Activated T-cell treated with anti-CD3 and anti-CD28 coated beads, Interleukin-2, amount 50 U/mL, for 24 hours (primary cell): Measurements from ENCODE around the gene NUDCD3.
"Not testable (repeated sequence)": the region's sequence is repeated elsewhere in the genome, so short reads cannot be mapped to it uniquely, and the experiment has no call there.

ENCODE experiments used
- DNase-seq: peaks from one replicate; pipeline ENCODE4 v3.0.0-alpha.2; 2020
- H3K27ac Mint-ChIP-seq: 2 replicates; pipeline ENCODE4 v1.8.0; 2020; ENCODE audit warnings: mild to moderate bottlenecking, mixed read lengths
- H3K27me3 Mint-ChIP-seq: 2 replicates; pipeline ENCODE4 v1.8.0; 2020; ENCODE audit warnings: mixed read lengths
- H3K36me3 Mint-ChIP-seq: 2 replicates; pipeline ENCODE4 v1.8.0; 2020; ENCODE audit warnings: low read depth, mixed read lengths
- H3K4me1 Mint-ChIP-seq: 2 replicates; pipeline ENCODE4 v1.8.0; 2020; ENCODE audit warnings: low read depth, mixed read lengths
- H3K4me3 Mint-ChIP-seq: 2 replicates; pipeline ENCODE4 v1.8.0; 2020; ENCODE audit warnings: mild to moderate bottlenecking, moderate library complexity, mixed read lengths
- H3K9me3 Mint-ChIP-seq: 2 replicates; pipeline ENCODE4 v1.8.0; 2020; ENCODE audit warnings: mixed read lengths

The NUDCD3 gene

GRCh38 chr7:44524811-44525388 lies 34.4 kb upstream of the NUDCD3 start:
- Mint-ChIP-seq H3K27ac (no peak overlapping the region), H3K27me3 (peaks cover 5% of the 10 kb centered on the region), H3K9me3 (peaks cover 7% of the 10 kb centered on the region), H3K4me3 (no peak overlapping the region), H3K4me1 (no peaks in the 10 kb centered on the region), H3K36me3 (peaks cover 4% of the 10 kb centered on the region)
- DNase-seq = no peak

- H3K4me3 Mint-ChIP-seq = no peak overlapping the region
- H3K27ac Mint-ChIP-seq = no peak overlapping the region
- H3K9me3 Mint-ChIP-seq = peaks cover 7% of the 10 kb centered on the region
- no peak for DNase-seq
- peaks cover 4% of the 10 kb centered on the region for H3K36me3 Mint-ChIP-seq
- no peaks in the 10 kb centered on the region for H3K4me1 Mint-ChIP-seq
- H3K27me3 Mint-ChIP-seq = peaks cover 5% of the 10 kb centered on the region
These were observed 31.9 kb upstream of the NUDCD3 start for GRCh38 chr7:44522315-44522714.

GRCh38 chr7:44521347-44522095 lies 31.1 kb upstream of the NUDCD3 start:
- no peak overlapping the region for H3K27ac Mint-ChIP-seq
- no peak for DNase-seq
- H3K9me3 Mint-ChIP-seq = peaks cover 5% of the 10 kb centered on the region
- H3K4me1 Mint-ChIP-seq = no peaks in the 10 kb centered on the region
- peaks cover 4% of the 10 kb centered on the region for H3K36me3 Mint-ChIP-seq
- H3K4me3 Mint-ChIP-seq = no peak overlapping the region
- H3K27me3 Mint-ChIP-seq = peaks cover 5% of the 10 kb centered on the region

- Mint-ChIP-seq H3K36me3 (peaks cover 4% of the 10 kb centered on the region), H3K4me3 (no peak overlapping the region), H3K27ac (no peak overlapping the region), H3K27me3 (peaks cover 5% of the 10 kb centered on the region), H3K4me1 (no peaks in the 10 kb centered on the region), H3K9me3 (peaks cover 5% of the 10 kb centered on the region)
- no peak for DNase-seq
These were observed 30.1 kb upstream of the NUDCD3 start for GRCh38 chr7:44520574-44520973.

GRCh38 chr7:44519546-44519945 lies 29.1 kb upstream of the NUDCD3 start:
- DNase-seq = no peak
- H3K27me3 Mint-ChIP-seq = peaks cover 5% of the 10 kb centered on the region
- no peaks in the 10 kb centered on the region for H3K9me3 Mint-ChIP-seq
- no peaks in the 10 kb centered on the region for H3K36me3 Mint-ChIP-seq
- H3K4me3 Mint-ChIP-seq = no peak overlapping the region
- H3K4me1 Mint-ChIP-seq = no peaks in the 10 kb centered on the region
- H3K27ac Mint-ChIP-seq = no peak overlapping the region

- no peak overlapping the region for H3K4me3 Mint-ChIP-seq
- H3K27me3 Mint-ChIP-seq = peaks cover under 1% of the 10 kb centered on the region
- no peak for DNase-seq
- H3K9me3 Mint-ChIP-seq = no peaks in the 10 kb centered on the region
- no peak overlapping the region for H3K27ac Mint-ChIP-seq
- H3K4me1 Mint-ChIP-seq = no peaks in the 10 kb centered on the region
- H3K36me3 Mint-ChIP-seq = no peaks in the 10 kb centered on the region
These were observed 28.3 kb upstream of the NUDCD3 start for GRCh38 chr7:44518761-44519160.

GRCh38 chr7:44517175-44517574 lies 26.7 kb upstream of the NUDCD3 start:
- Mint-ChIP-seq H3K4me3 (no peak overlapping the region), H3K4me1 (no peaks in the 10 kb centered on the region), H3K36me3 (no peaks in the 10 kb centered on the region), H3K27ac (no peak overlapping the region), H3K9me3 (no peaks in the 10 kb centered on the region), H3K27me3 (no peaks in the 10 kb centered on the region)
- no peak for DNase-seq

GRCh38 chr7:44515590-44516268 lies 25.3 kb upstream of the NUDCD3 start:
- no peaks in the 10 kb centered on the region for H3K4me1 Mint-ChIP-seq
- no peaks in the 10 kb centered on the region for H3K9me3 Mint-ChIP-seq
- no peak overlapping the region for H3K27ac Mint-ChIP-seq
- no peak for DNase-seq
- no peak overlapping the region for H3K4me3 Mint-ChIP-seq
- no peaks in the 10 kb centered on the region for H3K36me3 Mint-ChIP-seq
- H3K27me3 Mint-ChIP-seq = no peaks in the 10 kb centered on the region

- H3K9me3 Mint-ChIP-seq = no peaks in the 10 kb centered on the region
- no peak overlapping the region for H3K4me3 Mint-ChIP-seq
These were observed 22.3 kb upstream of the NUDCD3 start for GRCh38 chr7:44512736-44513135.

GRCh38 chr7:44511863-44512468 lies 21.5 kb upstream of the NUDCD3 start:
- H3K9me3 Mint-ChIP-seq = no peaks in the 10 kb centered on the region
- H3K27ac Mint-ChIP-seq = no peak overlapping the region
- no peak overlapping the region for H3K4me3 Mint-ChIP-seq
- H3K36me3 Mint-ChIP-seq = no peaks in the 10 kb centered on the region
- no peak for DNase-seq
- peaks cover 14% of the 10 kb centered on the region for H3K4me1 Mint-ChIP-seq
- H3K27me3 Mint-ChIP-seq = no peaks in the 10 kb centered on the region

More at GRCh38 chr7:44512736-44513135, 22.3 kb upstream of the NUDCD3 start:
- no peaks in the 10 kb centered on the region for H3K27me3 Mint-ChIP-seq
- H3K4me1 Mint-ChIP-seq = peaks cover 14% of the 10 kb centered on the region
- no peak overlapping the region for H3K27ac Mint-ChIP-seq
- no peaks in the 10 kb centered on the region for H3K36me3 Mint-ChIP-seq
- DNase-seq = no peak

GRCh38 chr7:44511236-44511635 lies 20.8 kb upstream of the NUDCD3 start:
- Mint-ChIP-seq H3K36me3 (no peaks in the 10 kb centered on the region), H3K4me3 (no peak overlapping the region), H3K9me3 (peaks cover 6% of the 10 kb centered on the region), H3K27me3 (no peaks in the 10 kb centered on the region), H3K27ac (no peak overlapping the region), H3K4me1 (peaks cover 14% of the 10 kb centered on the region)
- DNase-seq = no peak

GRCh38 chr7:44508328-44509030 lies 18.0 kb upstream of the NUDCD3 start:
- peaks cover 20% of the 10 kb centered on the region for H3K4me1 Mint-ChIP-seq
- peak overlapping the region; percentile 38 for H3K27ac Mint-ChIP-seq
- no peak overlapping the region for H3K4me3 Mint-ChIP-seq
- H3K9me3 Mint-ChIP-seq = peaks cover 9% of the 10 kb centered on the region
- no peak for DNase-seq
- no peaks in the 10 kb centered on the region for H3K36me3 Mint-ChIP-seq
- no peaks in the 10 kb centered on the region for H3K27me3 Mint-ChIP-seq

GRCh38 chr7:44506592-44507288 lies 16.3 kb upstream of the NUDCD3 start:
- H3K4me3 Mint-ChIP-seq, H3K27ac Mint-ChIP-seq, H3K27me3 Mint-ChIP-seq, H3K36me3 Mint-ChIP-seq, H3K9me3 Mint-ChIP-seq, DNase-seq: not testable (repeated sequence)
- H3K4me1 Mint-ChIP-seq = peaks cover 20% of the 10 kb centered on the region

GRCh38 chr7:44505595-44505994 lies 15.1 kb upstream of the NUDCD3 start:
- Mint-ChIP-seq H3K36me3 (no peaks in the 10 kb centered on the region), H3K27me3 (no peaks in the 10 kb centered on the region), H3K9me3 (peaks cover 9% of the 10 kb centered on the region), H3K27ac (no peak overlapping the region), H3K4me1 (peaks cover 20% of the 10 kb centered on the region), H3K4me3 (no peak overlapping the region)
- no peak for DNase-seq
